K562 (cell line): Measurements from ENCODE around the gene PSMG3. TPM values are rescaled to one million over a fixed set of nuclear protein-coding genes. Genes with fewer than 3 reads are reported as not detected.
A peak's percentile ranks its signal among the peaks of the same experiment; 100 is the strongest.

Experiments used
- MGA ChIP-seq: fragments of 450-650 bp; IDR thresholded peaks from 2 replicates; pipeline ENCODE4 v1.6.1; 2016; ENCODE audit warnings: mild to moderate bottlenecking, moderate library complexity
- ZNF175 ChIP-seq: fragments of 200-800 bp; sonication (Bioruptor generic); IDR thresholded peaks from 2 replicates; pipeline ENCODE4 v1.6.1; 2016; ENCODE audit warnings: low read depth, mild to moderate bottlenecking, missing genetic modification characterization, missing compliant biosample characterization
- polyA plus RNA-seq, 8 experiments: library from polyadenylated mRNA; depleted of rRNA in 4 of 8; stranded (reverse) in 5 of 8; unstranded in 3 of 8; fragments of >200 nt; fragmentation: Nextera tagmentation in 2 of 8; fragmentation: Illumina TruSeq in 1 of 8; extraction: Ambion mirVana in 2 of 8; extraction: Trizol in 1 of 8; gene quantifications; 2 replicates each; pipeline versions ENCODE4 v1.2.1 to v1.2.3, GENCODE V29; 2011 to 2014; ENCODE audit warnings: inconsistent platforms in 1 of 8, missing spikeins in 1 of 8
- total RNA-seq, 7 experiments: library from RNA; depleted of rRNA in 6 of 7; stranded (reverse); fragments of >200 nt in 6 of 7; fragmentation: Illumina TruSeq in 2 of 7; extraction: Trizol in 2 of 7; gene quantifications; 2 replicates each; pipeline versions ENCODE4 v1.2.1 to v1.2.3, GENCODE V29; 2011 to 2021; ENCODE audit warnings: low replicate concordance in 1 of 7

The PSMG3 gene
- total and polyA plus RNA-seq, 9 of the 15 experiments (the other 6 are each of a cell fraction or from before 2014, with no cell fraction given): 34.8 to 122 (median 80.1) TPM

- TF ChIP-seq MGA (peak; percentile 88), ZNF175 (CRISPR knock-in tag) (no peak)
Observed at GRCh38 chr7:1584700-1585099, 14.9 kb upstream of the PSMG3 start (continued).
